ENCODE results near the gene KCNK5. TPM values are rescaled to one million over a fixed set of nuclear protein-coding genes. Genes with fewer than 3 reads are reported as not detected.

KCNK5 gene
- total RNA-seq, 4 donors from 2014 or later = 9.2 to 14.3 (median 13.0) TPM

GRCh38 chr6:39177130-39177529 lies 52.1 kb downstream of the KCNK5 start:
- intact Hi-C loops (cut with DNase I) = no loop called here
- Histone ChIP-seq H3K36me3 (no peaks in the 10 kb centered on the region), H3K4me3 (replicated peaks in 1 of 3) (no peak overlapping the region), H3K27me3 (no peaks in the 10 kb centered on the region), H3K9me3 (no peaks in the 10 kb centered on the region), H3K4me1 (no peaks in the 10 kb centered on the region), H3K27ac (no peak overlapping the region)
- WGBS, 2 donors = 83 to 91% methylated on average over 1 of the region's 1 CpG
- no peak for DNase-seq
- TF ChIP-seq POLR2A (IDR thresholded peaks at IDR 0.05) (no peak), CTCF (IDR thresholded peaks at IDR 0.05) (no peak)

DNA sequence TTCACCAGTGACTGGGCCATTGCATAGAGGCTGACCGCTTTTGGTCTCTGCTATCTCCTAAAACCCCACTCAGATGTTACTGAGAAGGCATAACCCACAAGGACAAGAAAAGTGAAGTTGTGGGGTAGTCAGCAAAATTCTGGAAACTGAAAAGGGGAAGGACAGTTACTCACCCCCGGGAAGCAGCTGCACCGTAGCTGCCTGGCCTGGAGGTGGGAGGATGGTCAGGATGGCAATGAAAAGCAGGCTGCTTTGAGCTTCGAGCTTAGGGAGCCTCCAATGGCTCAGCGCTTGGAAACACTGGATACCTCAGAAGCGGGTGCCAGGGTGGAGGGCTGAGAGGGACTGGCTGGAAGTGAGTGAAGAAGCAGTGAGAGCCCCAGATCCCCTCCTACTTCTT lies 56.0 kb downstream of the KCNK5 start:
- Histone ChIP-seq H3K27me3 (no peaks in the 10 kb centered on the region), H3K4me3 (replicated peaks in 1 of 3) (no peak overlapping the region), H3K27ac (no peak overlapping the region), H3K36me3 (no peaks in the 10 kb centered on the region), H3K4me1 (peaks cover 19 to 23% of the 10 kb centered on the region in 2 donors), H3K9me3 (no peaks in the 10 kb centered on the region)
- no peak for DNase-seq
- intact Hi-C loops (cut with DNase I) = no loop called here
- no peak for TF ChIP-seq POLR2A (IDR thresholded peaks at IDR 0.05)
- TF ChIP-seq CTCF (IDR thresholded peaks at IDR 0.05) = no peak
- WGBS, 2 donors = 81 to 92% methylated on average over 6 of the region's 6 CpGs

DNA sequence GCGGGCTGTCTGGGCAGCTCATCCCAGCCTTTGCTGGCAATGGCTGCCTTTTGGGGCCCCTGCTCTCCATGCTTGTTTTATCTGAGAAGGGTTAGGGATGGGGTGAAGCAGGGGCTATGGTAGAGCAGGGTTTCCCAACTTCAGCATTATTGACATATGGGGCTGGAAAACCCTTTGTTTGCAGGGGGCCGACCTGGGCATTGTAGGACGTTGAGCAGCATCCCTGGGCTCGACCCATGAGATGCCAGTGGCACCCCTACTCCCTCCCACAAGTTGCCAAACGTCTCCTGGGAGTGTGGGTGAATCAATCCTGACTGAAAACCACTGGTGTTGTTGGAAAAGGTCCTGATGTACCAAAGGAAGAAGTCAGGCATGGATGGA lies 56.9 kb downstream of the KCNK5 start:
- WGBS, 2 donors = 73 to 83% methylated on average over 5 of the region's 5 CpGs
- intact Hi-C loops (cut with DNase I) = no loop called here
- Histone ChIP-seq H3K4me3 (replicated peaks in 1 of 3) (no peak overlapping the region), H3K27me3 (no peaks in the 10 kb centered on the region), H3K4me1 (peaks cover 19 to 23% of the 10 kb centered on the region in 2 donors), H3K9me3 (no peaks in the 10 kb centered on the region), H3K36me3 (no peaks in the 10 kb centered on the region), H3K27ac (no peak overlapping the region)
- DNase-seq = no peak
- TF ChIP-seq CTCF (IDR thresholded peaks at IDR 0.05) (no peak), POLR2A (IDR thresholded peaks at IDR 0.05) (no peak)

- Histone ChIP-seq H3K36me3 (no peaks in the 10 kb centered on the region), H3K4me3 (replicated peaks in 1 of 3) (no peak overlapping the region), H3K27me3 (no peaks in the 10 kb centered on the region), H3K27ac (no peak overlapping the region), H3K9me3 (no peaks in the 10 kb centered on the region), H3K4me1 (peaks cover 19 to 23% of the 10 kb centered on the region in 2 donors)
- no peak for TF ChIP-seq POLR2A (IDR thresholded peaks at IDR 0.05)
- TF ChIP-seq CTCF (IDR thresholded peaks at IDR 0.05) = no peak
- intact Hi-C loops (cut with DNase I) = no loop called here
- no peak for DNase-seq
- WGBS, 2 donors = 74 to 88% methylated on average over 4 of the region's 4 CpGs
These were observed 57.5 kb downstream of the KCNK5 start for GRCh38 chr6:39171489-39172376.

- WGBS, 2 donors = 79 to 90% methylated on average over 3 of the region's 3 CpGs
These were observed 58.4 kb downstream of the KCNK5 start for GRCh38 chr6:39170860-39171259.

More at GRCh38 chr6:39170860-39171259, 58.4 kb downstream of the KCNK5 start:
- no peak for DNase-seq
- Histone ChIP-seq H3K36me3 (no peaks in the 10 kb centered on the region), H3K27ac (peak overlapping the region in 2 of 3 donors; percentile 50 to 68), H3K9me3 (no peaks in the 10 kb centered on the region), H3K4me1 (peaks cover 19 to 27% of the 10 kb centered on the region in 2 donors), H3K27me3 (no peaks in the 10 kb centered on the region), H3K4me3 (replicated peaks in 1 of 3) (no peak overlapping the region)
- intact Hi-C loops (cut with DNase I) = no loop called here
- TF ChIP-seq POLR2A (IDR thresholded peaks at IDR 0.05) (no peak), CTCF (IDR thresholded peaks at IDR 0.05) (no peak)
